ENCODE measurements around the gene ANKHD1. TPM values are rescaled to one million over a fixed set of nuclear protein-coding genes. Genes with fewer than 3 reads are reported as not detected.
A peak's percentile ranks its signal among the peaks of the same experiment; 100 is the strongest.

The ANKHD1 gene
- total RNA-seq, 1 experiment from 2014 or later = 68.9 TPM

Small RNA genes lying within 50 kb of the gene (small RNA-seq; reads per million reads assigned to genes)
- gene RF00279 (1.8 reads per million, percentile 61 among the genes with 10 or more reads in this experiment), gene RF00443 (not detected), gene RNU4-14P (0.29 reads per million)

Other genes starting within 250 kb of the ANKHD1 start
- gene CYSTM1, start 226.6 kb upstream of the ANKHD1 start, total RNA-seq (2014; rRNA removed; shearing (Covaris generic)) = 177 and 178 TPM in 2 replicates
- 60.7 and 61.2 TPM in 2 replicates for gene PFDN1, start 98.7 kb upstream of the ANKHD1 start, total RNA-seq (2014; rRNA removed; shearing (Covaris generic))
- gene HBEGF, start 55.2 kb upstream of the ANKHD1 start, total RNA-seq (2014; rRNA removed; shearing (Covaris generic)) = 40.9 and 46.3 TPM in 2 replicates
- 0.08 and 0.86 TPM in 2 replicates for gene SLC4A9, start 41.6 kb upstream of the ANKHD1 start, total RNA-seq (2014; rRNA removed; shearing (Covaris generic))
- 3.0 and 6.5 TPM in 2 replicates for gene EIF4EBP3, start 145.8 kb downstream of the ANKHD1 start, total RNA-seq (2014; rRNA removed; shearing (Covaris generic))
- 53.1 and 61.3 TPM in 2 replicates for gene SRA1, start 155.6 kb downstream of the ANKHD1 start, total RNA-seq (2014; rRNA removed; shearing (Covaris generic))
- 12.1 and 19.5 TPM in 2 replicates for gene APBB3, start 162.8 kb downstream of the ANKHD1 start, total RNA-seq (2014; rRNA removed; shearing (Covaris generic))
- gene SLC35A4, start 163.0 kb downstream of the ANKHD1 start, total RNA-seq (2014; rRNA removed; shearing (Covaris generic)) = 29.9 and 30.2 TPM in 2 replicates
- 8.0 and 12.2 TPM in 2 replicates for gene CD14, start 231.3 kb downstream of the ANKHD1 start, total RNA-seq (2014; rRNA removed; shearing (Covaris generic))
- 39.5 and 52.2 TPM in 2 replicates for gene TMCO6, start 237.6 kb downstream of the ANKHD1 start, total RNA-seq (2014; rRNA removed; shearing (Covaris generic))
- 112 and 134 TPM in 2 replicates for gene NDUFA2, start 245.8 kb downstream of the ANKHD1 start, total RNA-seq (2014; rRNA removed; shearing (Covaris generic))
- 48.3 and 62.7 TPM in 2 replicates for gene IK, start 246.0 kb downstream of the ANKHD1 start, total RNA-seq (2014; rRNA removed; shearing (Covaris generic))

Data from HT-29 (cell line).